ENCODE results near the gene ZNF688.
A peak's percentile ranks its signal among the peaks of the same experiment; 100 is the strongest.
"Not testable (repeated sequence)": the region's sequence is repeated elsewhere in the genome, so short reads cannot be mapped to it uniquely, and the experiment has no call there.

ZNF688 gene

DNA sequence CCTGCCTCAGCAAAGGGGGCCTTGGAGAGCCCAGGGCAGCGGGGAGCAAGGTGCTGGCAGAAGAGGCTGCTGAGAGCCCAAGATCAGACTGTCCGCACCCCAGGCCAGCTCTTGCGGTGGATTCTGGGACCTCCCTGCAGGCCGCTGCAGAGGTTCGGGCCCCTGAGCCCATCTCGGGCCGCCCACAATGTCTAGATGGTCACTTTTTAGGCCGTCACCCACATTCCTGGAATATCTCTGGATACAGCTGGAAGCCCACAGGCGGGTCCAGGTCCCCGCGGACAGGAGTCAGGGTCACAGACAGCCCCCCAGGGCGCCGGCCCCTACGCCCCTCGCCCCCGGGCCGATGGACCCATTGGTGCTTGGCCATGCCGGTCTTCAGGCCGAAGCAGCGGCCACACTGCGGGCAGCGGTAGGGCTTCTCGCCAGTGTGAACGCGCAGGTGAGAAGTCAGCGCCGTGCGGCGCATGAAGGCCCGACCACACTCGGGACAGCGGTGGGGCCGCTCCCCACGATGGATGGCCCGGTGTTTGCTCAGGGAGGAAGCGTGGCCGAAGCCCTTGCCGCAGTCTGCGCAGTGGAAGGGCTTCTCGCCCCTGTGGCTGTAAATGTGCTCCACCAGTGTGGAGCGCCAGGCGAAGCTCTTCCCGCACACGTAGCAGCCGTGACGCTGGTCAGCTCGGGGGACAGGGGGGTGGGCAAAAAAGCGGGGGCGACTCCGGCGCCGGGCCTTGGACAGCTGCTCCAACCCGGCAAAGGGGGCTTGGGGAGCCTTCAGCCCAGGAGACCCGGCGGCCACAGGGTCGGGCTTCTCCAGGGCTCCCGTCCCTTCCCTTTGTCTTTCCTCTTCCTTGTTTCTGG lies 39.0 kb downstream of the ZNF688 start:
- no peak for DNase-seq

DNA sequence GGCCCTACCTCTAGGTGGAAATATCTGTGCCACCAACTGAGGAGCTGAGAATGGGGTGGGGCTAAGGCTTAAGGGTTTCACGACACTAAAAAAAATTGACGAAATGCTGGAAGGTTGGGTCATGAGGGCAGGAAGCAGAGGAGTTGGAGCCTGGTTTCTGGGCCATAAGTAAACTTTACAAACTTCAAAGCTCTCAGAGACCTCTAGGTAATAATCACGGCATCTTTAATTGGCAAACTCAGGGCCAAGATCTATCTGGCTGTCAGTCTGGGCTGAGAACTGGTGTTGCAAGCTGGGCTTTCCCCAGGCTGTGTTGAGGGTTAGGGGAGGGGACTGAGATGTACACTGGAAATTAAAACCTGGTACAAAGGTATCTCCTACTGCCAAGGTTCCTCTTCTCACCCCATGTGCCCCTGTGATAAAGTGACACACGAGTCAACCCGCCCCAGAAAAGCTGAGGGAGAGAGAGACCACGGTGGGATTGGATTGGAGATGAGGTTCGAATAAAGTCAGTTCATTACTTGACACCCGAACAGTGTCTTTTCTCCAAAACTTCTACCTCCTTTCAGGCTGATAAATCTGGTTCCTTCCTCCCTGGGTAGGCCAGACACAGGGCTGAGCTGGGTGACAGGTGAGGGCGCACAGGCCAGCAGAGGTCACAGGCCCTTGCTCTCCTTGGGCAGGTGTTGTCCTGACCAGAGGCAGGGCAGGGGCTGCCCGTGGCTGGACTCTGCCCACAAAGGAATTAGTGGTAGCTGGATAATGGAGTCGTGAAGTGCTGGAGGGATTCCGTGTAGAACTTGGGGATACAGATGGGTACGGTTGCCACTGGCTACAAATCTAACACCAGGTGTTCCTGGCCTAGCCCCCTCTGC lies 41.1 kb downstream of the ZNF688 start:
- no peak for DNase-seq

DNA sequence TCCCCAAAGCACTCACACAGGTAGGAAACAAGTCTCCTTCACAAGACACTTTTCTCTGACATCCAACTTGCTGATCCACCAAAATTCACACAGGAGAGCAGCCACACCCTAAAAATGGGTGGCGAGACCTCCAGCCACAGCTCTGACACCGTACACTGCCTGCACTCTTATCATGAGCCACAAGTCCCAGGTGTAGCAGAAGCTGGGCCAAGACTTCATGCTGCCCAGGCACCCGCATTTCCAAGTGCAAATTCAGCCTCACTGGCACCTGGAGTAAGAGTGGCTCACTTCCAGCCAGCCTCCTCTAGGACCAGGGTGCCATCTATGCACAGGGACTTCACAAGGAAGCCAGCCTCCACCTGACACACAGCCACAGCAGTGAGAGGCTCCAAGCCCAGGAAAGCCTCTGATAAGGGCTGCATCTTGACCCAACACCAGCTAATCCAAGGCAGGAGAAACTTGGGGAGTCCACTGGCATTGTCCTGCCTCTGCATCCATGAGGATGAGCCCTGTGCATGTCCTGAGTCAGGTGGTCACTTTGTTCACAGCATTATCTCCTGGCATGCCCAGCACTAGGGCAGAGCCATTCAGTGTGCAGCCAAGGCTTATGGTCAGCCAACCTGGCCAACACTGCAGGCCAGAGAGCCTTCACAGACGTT lies 42.6 kb downstream of the ZNF688 start:
- DNase-seq = no peak

DNA sequence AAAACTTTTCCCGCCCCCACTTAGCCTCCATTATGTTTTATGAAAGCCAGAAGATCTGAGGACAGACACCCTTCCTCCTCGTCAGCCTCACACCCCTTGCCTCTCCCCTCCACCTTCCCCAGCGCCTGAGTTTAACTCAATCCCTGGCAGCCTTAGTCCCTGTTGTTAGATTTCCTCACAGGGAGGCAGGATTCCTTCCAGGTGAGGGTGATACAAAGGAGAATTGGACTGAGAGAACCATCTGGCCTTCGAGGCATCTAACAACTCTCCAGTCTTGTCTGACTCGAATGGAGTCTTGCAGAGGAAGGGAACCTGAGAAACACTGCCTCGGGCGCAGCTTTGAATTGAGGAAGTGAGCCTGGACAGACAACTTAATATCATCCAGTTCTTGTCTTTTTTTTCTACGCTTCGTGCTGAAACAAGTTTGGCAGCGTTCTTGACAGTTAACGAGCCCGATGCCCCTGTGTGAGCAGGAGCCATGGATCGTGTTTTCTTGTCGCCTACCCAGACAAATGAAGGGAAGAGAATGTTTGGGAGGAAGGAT lies 43.8 kb downstream of the ZNF688 start:
- DNase-seq = peak; percentile 70

DNA sequence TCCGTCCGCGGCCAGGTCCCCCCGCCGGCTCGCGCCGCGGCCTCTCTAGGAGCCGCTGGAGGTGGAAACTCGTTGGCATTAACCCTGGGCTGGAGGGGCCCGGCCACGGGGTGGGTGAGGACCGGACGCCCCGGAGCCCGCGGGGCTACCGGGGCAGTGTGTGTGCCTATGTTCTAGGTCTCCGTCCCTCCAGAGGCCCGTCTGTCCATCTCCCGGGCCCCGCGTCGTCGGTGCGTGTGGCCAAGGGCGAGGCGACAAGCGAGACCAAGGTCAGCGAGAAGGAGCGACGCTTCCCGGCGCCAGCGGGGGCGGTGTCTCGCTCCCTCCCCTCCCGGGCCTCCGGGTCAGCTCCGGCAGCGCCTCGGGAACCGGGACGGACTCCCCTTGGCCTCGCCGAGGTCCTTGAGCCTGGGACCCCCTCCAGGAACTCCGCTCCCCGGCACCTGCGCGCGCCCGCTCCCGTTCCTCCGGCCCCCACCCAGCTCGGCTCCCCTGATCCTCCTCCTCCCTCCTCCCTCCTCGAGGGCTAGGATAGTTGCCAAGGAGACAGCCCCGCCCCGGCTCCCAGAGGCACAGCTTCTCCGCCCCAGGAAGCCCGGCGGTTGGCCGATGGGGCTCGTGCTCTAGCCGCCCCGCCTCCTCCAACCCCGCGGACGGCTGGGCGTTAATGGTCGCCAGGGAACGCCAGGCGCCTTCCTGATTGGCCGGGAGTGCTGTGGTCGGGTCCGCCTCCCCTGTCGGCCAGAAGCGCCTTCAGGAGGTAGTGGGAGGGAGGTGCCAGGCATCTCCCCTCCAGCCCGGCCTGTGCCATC lies 44.5 kb downstream of the ZNF688 start:
- peak; percentile 99 for DNase-seq

DNA sequence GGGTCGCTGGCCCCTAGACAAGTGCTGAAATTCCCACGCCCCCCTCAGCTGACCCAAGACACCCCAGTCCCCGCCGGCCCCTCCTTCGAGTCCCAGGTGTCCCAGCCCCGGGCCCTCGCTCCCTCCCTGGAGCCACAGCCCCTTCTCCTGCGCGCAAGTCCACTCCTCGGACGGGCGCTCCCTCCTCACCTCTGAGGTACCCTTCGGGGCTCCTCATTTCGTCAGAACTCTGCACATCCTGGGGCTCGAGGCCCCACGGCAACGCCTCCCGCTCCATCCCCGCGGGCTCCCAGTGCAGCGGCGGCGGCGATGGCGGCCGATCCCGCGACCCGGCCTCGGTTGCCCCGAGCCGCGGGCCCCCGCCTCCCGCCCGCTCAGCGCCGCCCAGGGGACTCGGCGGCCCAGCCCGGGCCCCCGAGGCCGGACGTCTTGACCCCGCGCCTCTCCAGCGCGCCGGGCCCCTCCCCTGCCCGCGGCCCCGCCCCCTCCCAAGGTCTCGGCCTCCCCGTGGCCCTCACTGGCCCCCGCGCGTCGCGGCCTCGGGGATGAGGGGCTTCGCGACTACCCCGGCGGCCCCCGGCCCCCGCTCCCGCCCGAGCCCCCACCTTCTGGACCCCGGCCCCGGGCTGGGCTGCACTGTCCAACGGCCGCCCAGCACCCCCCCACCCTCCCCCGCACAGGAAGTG lies 45.2 kb downstream of the ZNF688 start, which contains the start of gene ZNF768:
Gene ZNF768 (minus strand): TSS at position 430 of the 686 bp plus-strand sequence. CDS start 153 bp downstream, at position 277.
- DNase-seq = no peak

DNA sequence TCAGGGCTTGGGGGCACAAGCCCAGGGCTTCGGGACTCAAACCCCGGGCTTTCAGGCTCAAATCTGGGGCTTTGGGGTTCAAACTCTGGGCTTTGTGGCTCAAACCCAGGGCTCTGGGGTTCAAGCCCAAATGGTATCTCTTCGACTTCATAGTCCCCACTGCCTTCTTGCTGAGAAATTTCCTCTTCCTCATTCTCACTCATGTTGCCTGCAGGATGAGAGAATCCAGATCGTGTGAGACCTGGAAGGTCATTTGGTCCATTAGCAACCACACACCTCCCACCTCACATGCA lies 45.7 kb downstream of the ZNF688 start:
- DNase-seq = no peak

DNA sequence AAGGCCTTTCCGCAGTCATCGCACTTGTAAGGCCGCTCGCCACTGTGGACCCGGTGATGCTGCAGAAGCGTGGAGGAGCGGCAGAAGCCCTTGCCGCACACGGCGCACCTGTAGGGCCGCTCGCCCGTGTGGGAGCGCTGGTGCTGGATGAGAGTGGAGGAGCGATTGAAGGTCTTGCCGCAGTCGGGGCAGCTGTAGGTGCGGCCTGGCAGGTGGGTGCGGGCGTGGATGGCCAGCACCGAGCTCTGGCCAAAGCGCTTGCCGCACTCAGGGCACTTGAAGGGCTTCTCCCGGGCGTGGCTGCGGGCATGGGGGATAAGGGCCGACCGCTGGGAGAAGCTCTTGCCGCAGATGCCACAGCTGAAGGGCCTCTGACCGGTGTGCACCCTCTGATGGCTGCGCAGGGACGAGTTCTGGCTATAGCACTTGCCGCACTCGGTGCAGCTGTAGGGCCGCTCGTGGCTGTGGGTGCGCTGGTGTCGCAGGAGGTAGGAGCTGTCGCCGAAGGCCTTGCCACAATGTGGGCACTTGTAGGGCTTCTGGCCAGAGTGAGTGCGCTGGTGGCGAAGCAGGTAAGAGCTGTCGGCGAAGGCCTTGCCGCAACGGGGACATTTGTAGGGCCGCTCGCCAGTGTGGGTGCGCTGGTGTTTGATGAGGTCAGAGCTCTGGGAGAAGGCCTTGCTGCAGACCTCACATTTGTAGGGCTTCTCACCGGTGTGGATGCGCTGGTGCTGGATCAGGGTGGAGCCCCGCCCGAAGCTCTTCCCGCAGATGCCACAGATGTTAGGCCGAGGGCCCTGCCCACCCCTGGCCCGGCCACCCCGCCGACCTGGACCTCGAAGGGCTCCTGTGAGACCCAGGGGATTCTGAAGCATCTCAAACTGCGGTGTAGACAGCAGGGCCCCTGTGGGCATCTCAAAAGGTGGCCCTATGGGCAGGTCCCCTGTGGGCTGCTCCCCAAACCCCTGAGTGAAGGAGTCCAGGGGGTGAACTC lies 46.6 kb downstream of the ZNF688 start:
- no peak for DNase-seq

DNA sequence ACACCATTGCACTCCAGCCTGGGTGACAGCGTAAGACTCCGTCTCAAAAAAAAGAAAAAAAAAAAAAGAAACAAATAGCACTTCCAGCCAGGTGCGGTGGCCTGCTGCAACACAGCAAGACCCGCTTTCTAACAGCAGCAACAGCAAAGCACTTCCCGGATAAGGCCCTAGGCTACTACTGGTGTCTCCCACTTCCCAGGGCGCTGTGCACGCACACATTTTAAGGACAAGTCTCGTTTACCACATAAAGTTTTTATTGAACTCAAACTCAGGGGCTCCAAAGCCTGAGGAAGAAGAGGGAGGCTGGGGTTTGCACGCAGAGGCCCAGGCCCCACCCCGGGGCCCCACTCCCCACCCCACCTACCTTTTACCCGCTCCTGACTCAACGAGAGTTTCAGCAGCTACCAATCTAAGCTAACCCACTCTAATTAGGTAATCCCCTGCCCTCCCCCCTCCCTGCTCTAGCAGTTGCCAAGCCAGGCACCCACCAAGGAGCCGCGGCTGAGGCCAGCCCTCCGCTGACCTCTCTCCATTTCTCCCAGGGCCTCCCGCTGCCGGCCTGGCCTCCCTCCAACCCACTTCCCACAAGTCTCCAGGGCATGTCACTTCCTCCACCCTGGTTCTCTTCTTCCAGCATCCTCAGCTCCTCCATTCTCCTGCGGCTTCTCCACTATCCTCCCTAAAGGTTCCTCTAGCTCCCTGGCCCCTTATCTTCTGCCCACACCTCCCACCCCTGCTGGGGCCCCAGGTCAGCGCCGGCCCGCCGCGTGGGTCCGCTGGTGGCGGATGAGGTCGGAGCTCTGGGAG lies 47.5 kb downstream of the ZNF688 start:
- DNase-seq = no peak

DNA sequence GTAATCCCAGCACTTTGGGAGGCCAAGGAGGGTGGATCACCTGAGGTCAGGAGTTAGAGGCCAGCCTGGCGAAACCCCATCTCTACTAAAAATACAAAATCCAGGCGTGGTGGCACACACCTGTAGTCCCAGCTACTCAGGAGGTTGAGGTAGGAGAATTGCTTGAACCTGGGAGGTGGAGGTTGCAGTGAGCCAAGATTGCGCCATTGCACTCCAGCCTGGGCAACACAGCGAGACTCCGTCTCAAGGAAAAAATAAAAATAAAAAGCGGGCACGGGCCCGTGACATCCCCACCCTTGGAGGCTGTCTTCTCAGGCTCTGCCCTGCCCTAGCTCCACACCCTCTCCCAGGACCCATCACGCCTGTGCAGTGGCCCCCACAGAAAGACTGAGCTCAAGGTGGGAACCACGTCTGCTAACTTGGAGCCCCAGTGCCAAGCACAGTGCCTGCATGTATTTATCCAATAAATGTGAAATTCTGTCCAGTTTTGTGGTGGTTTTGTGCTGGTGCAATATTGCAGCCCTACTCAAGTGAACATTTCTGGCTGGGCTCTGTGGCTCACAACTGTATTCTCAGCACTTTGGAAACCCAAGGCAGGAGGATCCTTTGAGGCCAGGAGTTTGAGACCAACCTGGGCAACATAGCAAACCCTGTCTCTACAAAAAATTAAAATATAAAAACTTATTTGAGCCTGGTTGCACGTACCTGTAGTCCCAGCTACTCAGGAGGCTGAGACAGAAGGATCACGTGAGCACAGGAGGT lies 48.6 kb downstream of the ZNF688 start:
- not testable (repeated sequence) for DNase-seq

DNA sequence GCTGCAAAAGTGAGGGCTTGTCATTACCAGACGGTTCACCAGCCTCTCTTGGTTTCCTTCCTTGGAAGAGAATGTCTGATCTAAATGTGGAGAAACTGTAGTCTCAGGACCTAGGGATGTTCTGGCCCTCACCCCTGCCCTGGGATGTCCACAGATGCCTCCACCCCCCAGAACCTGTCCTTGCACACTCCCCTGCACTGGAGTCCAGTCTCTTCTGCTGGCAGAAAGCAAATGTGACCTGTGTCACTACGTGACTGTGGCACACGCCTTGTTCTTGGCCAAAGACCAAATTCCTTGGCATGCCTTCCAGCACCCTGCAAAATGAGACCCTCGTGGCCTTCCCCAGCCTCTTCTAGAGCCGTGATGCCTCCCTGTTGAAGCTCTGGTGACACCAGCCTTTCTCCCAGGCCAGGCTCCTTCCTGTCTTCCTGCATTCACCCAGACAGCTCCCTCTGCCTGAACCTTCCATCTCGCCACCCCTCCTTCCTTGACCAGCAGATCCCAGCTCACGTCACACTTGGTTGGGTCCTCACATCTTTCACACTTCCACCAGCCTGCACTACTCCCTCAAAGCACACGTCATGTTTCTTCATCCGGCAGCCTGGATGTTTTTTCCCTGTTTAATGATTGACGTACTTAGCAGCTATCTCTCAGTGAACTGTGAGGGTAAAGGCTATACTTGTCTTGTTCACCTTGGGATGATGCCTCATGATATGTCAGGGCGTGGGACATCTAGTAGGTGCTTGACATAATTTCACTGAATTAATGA lies 49.5 kb downstream of the ZNF688 start:
- no peak for DNase-seq

DNA sequence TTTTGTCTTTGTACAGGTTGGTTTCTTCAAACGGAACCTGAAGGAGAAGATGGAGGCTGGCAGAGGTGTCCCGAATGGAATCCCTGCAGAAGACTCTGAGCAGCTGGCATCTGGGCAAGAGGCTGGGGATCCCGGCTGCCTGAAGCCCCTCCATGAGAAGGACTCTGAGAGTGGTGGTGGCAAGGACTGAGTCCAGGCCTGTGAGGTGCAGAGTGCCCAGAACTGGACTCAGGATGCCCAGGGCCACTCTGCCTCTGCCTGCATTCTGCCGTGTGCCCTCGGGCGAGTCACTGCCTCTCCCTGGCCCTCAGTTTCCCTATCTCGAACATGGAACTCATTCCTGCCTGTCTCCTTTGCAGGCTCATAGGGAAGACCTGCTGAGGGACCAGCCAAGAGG lies 50.0 kb downstream of the ZNF688 start:
- no peak for DNase-seq

Data from suppressor macrophage treated with lipopolysaccharide for 4 hours (primary cell).